Stimulated activated CD8-positive, alpha-beta memory T cell treated with anti-CD3 and anti-CD28 coated beads, Interleukin-12 subunit alpha, Interleukin-12 subunit beta, amount 100 ng/mL, for 24 hours (primary cell): ENCODE measurements around the gene RBM24.
"Not testable (repeated sequence)": the region's sequence is repeated elsewhere in the genome, so short reads cannot be mapped to it uniquely, and the experiment has no call there.

Experiments
- DNase-seq: peaks from one replicate; pipeline ENCODE4 v3.0.0-alpha.2; 2020; ENCODE audit errors: extremely low read depth

RBM24 gene

GRCh38 chr6:17291778-17292177 is 10.6 kb downstream of the RBM24 start:
- DNase-seq: no peak

GRCh38 chr6:17292600-17293133 is 11.5 kb downstream of the RBM24 start:
- DNase-seq: no peak

- no peak for DNase-seq
Measured at GRCh38 chr6:17293395-17293794, 12.2 kb downstream of the RBM24 start.

GRCh38 chr6:17297271-17298080 is 16.3 kb downstream of the RBM24 start:
- DNase-seq: no peak

GRCh38 chr6:17298257-17298656 is 17.1 kb downstream of the RBM24 start:
- DNase-seq: no peak

- no peak for DNase-seq
Measured at GRCh38 chr6:17299222-17299621, 18.1 kb downstream of the RBM24 start.

GRCh38 chr6:17299750-17300149 is 18.6 kb downstream of the RBM24 start:
- no peak for DNase-seq

GRCh38 chr6:17300637-17301036 is 19.5 kb downstream of the RBM24 start:
- DNase-seq: no peak

GRCh38 chr6:17303444-17303843 is 22.3 kb downstream of the RBM24 start:
- DNase-seq: no peak

GRCh38 chr6:17305219-17306001 is 24.2 kb downstream of the RBM24 start:
- no peak for DNase-seq

- DNase-seq: no peak
Measured at GRCh38 chr6:17311595-17312311, 30.6 kb downstream of the RBM24 start.

- DNase-seq: not testable (repeated sequence)
Measured at GRCh38 chr6:17313238-17313637, 32.1 kb downstream of the RBM24 start.

- no peak for DNase-seq
Measured at GRCh38 chr6:17313971-17314370, 32.8 kb downstream of the RBM24 start.

GRCh38 chr6:17315262-17315661 is 34.1 kb downstream of the RBM24 start:
- no peak for DNase-seq

GRCh38 chr6:17318435-17319165 is 37.4 kb downstream of the RBM24 start:
- DNase-seq: no peak

GRCh38 chr6:17320266-17320665 is 39.1 kb downstream of the RBM24 start:
- not testable (repeated sequence) for DNase-seq

- no peak for DNase-seq
Measured at GRCh38 chr6:17331238-17331637, 50.1 kb downstream of the RBM24 start.

- no peak for DNase-seq
Measured at GRCh38 chr6:17334265-17334664, 53.1 kb downstream of the RBM24 start.

- DNase-seq: no peak
Measured at GRCh38 chr6:17336425-17336824, 55.3 kb downstream of the RBM24 start.

- DNase-seq: no peak
Measured at GRCh38 chr6:17339308-17339670, 58.1 kb downstream of the RBM24 start.

GRCh38 chr6:17341117-17341805 is 60.1 kb downstream of the RBM24 start:
- DNase-seq: no peak
